Measurements from ENCODE around the gene FADS3. TPM values are rescaled to one million over a fixed set of nuclear protein-coding genes. Genes with fewer than 3 reads are reported as not detected.

Gene FADS3
- total RNA-seq, 1 experiment from 2014 or later, result 65.8 TPM

GRCh38 chr11:61887839-61888494, 3.4 kb downstream of the FADS3 start:
- CTCF ChIA-PET, result interaction anchor here (0.6 to 1.1 kb wide), 3 partner anchors 11 to 1794 kb away, joined by 3 to 4 read pairs (median 3); no protein-coding TSS in a partner anchor

More at GRCh38 chr11:61887839-61888494, 3.4 kb downstream of the FADS3 start:
- no peaks in the 10 kb centered on the region for H3K27me3 ChIP-seq (ENCODE audit: insufficient read depth, low read length)
- ChIA-PET RAD21 (ENCODE audit: low non-redundant PET in 1 of 2, low total read pairs in 2 of 2, uncharacterized antibody in 2 of 2, unreplicated experiment in 2 of 2) (no interaction called here), POLR2A (no interaction called here)
- H3K9me2 ChIP-seq (ENCODE audit: insufficient read depth), result no peaks in the 10 kb centered on the region
- BruUV-seq (replicated peaks), result no TSS peak
- H4K20me1 ChIP-seq (ENCODE audit: insufficient read depth), result no peaks in the 10 kb centered on the region
- TF ChIP-seq TCF7L2 (IDR thresholded peaks at IDR 0.05; ENCODE audit: borderline replicate concordance, extremely low read depth, insufficient read depth, insufficient read length) (no peak), REST (IDR thresholded peaks at IDR 0.05; ENCODE audit: low read depth) (no peak), YY1 (IDR thresholded peaks at IDR 0.05; ENCODE audit: extremely low read depth, insufficient replicate concordance, low read depth, low read length) (peak; percentile 38)
- intact Hi-C loops (cut with micrococcal nuclease), result no loop called here
- DNase-seq (ENCODE audit: low read depth, low spot score) (no peak), ATAC-seq (no peak)
- H3K9me3 ChIP-seq (ENCODE audit: control insufficient read depth in 1 of 2, insufficient read depth in 1 of 2, low read depth in 1 of 2, low read length in 2 of 2), result peaks cover 0 to 6% of the 10 kb centered on the region in 2 experiments; a peak in 1 of 4 replicates
- H3K4me2 ChIP-seq (ENCODE audit: low read length), result no peak overlapping the region
- H3K36me3 ChIP-seq (ENCODE audit: control insufficient read depth in 1 of 2, insufficient read depth in 2 of 2, low read length in 2 of 2), result peaks cover 0 to 3% of the 10 kb centered on the region in 2 experiments; a peak in 1 of 4 replicates
- no peaks in the 10 kb centered on the region; the same call in 1 of the 2 replicates for H3K79me2 ChIP-seq (ENCODE audit: insufficient read depth, low read length)
- peaks cover 21 to 32% of the 10 kb centered on the region in 2 experiments for H3K4me1 ChIP-seq (ENCODE audit: control insufficient read depth in 1 of 2, insufficient read depth in 2 of 2, low read length in 2 of 2)
- no peak overlapping the region; the same call in 1 of the 2 replicates for H3K9ac ChIP-seq (ENCODE audit: low read length)
- peak overlapping the region; percentile 17; the same call in 1 of the 2 replicates for H3K27ac ChIP-seq (ENCODE audit: low read depth, low read length)
- H3K4me3 ChIP-seq (replicated peaks in 1 of 2; ENCODE audit: low read depth in 1 of 2, low read length in 2 of 2), result no peak overlapping the region
- no peak overlapping the region for H2AFZ ChIP-seq (ENCODE audit: low read depth, low read length, poor library complexity, severe bottlenecking)

Measured in HCT116 (cell line).